Keratinocyte (primary cell): ENCODE measurements around the gene EGFL8. TPM values are rescaled to one million over a fixed set of nuclear protein-coding genes. Genes with fewer than 3 reads are reported as not detected.

Experiments
- DNase-seq: peaks from one replicate; pipeline ENCODE4 v3.0.0-alpha.2; 2011; ENCODE audit warnings: low read depth, missing footprints, low spot score
- FAIRE-seq: peaks from 2 replicates; lab custom pipeline; 2011; peaks lifted over from hg19 to GRCh38; lab: Jason Lieb, UNC
- H2AFZ ChIP-seq: 2 replicates; pipeline ENCODE4 v1.6.0; 2012; ENCODE audit warnings: low read length, control low read depth, inconsistent platforms; ENCODE audit not compliant: control insufficient read depth
- H3K27ac ChIP-seq: 2 replicates; pipeline ENCODE4 v1.5.1; 2011; ENCODE audit warnings: low read length; ENCODE audit not compliant: control insufficient read depth, insufficient read depth
- H3K27me3 ChIP-seq: 3 replicates; pipeline ENCODE4 v1.6.0; 2011; ENCODE audit warnings: low read length; ENCODE audit not compliant: control insufficient read depth, insufficient read depth; ENCODE audit errors: extremely low read depth
- H3K36me3 ChIP-seq, 2 experiments: 2 replicates in 1 of 2; 3 replicates in 1 of 2; pipeline ENCODE4 v1.5.1; 2011; ENCODE audit warnings: low read length in 2 of 2, mild to moderate bottlenecking in 1 of 2; ENCODE audit not compliant: control insufficient read depth in 2 of 2, insufficient read depth in 2 of 2; ENCODE audit errors: extremely low read depth in 1 of 2
- H3K4me1 ChIP-seq: 3 replicates; pipeline ENCODE4 v1.5.1; 2011; ENCODE audit warnings: low read length; ENCODE audit not compliant: control insufficient read depth, insufficient read depth; ENCODE audit errors: extremely low read depth
- H3K4me2 ChIP-seq: 3 replicates; pipeline ENCODE4 v1.6.0; 2011; ENCODE audit warnings: low read depth, low read length; ENCODE audit not compliant: control insufficient read depth, insufficient read depth; ENCODE audit errors: extremely low read depth
- H3K4me3 ChIP-seq, 3 experiments: fragments of 200-600 bp in 1 of 3; sonication (generic) in 1 of 3; 2 replicates in 2 of 3; 3 replicates in 1 of 3; pipeline ENCODE4 v1.5.1; 2011 to 2016; ENCODE audit warnings: low read length in 3 of 3, mild to moderate bottlenecking in 3 of 3, control low read depth in 2 of 3, inconsistent platforms in 1 of 3, low read depth in 1 of 3, mixed read lengths in 1 of 3, mixed run types in 1 of 3, moderate library complexity in 1 of 3; ENCODE audit not compliant: control insufficient read depth in 2 of 3, insufficient read depth in 2 of 3; ENCODE audit errors: extremely low read depth in 1 of 3
- H3K79me2 ChIP-seq: 2 replicates; pipeline ENCODE4 v1.6.0; 2012; ENCODE audit warnings: low read length; ENCODE audit not compliant: control insufficient read depth, insufficient read depth
- H3K9ac ChIP-seq: 3 replicates; pipeline ENCODE4 v1.6.0; 2011; ENCODE audit warnings: low read length; ENCODE audit not compliant: control insufficient read depth, insufficient read depth; ENCODE audit errors: extremely low read depth
- H3K9me1 ChIP-seq: 3 replicates; pipeline ENCODE4 v1.6.0; 2011; ENCODE audit warnings: low read length; ENCODE audit not compliant: control insufficient read depth, insufficient read depth; ENCODE audit errors: extremely low read depth
- H3K9me3 ChIP-seq: 2 replicates; pipeline ENCODE4 v1.5.1; 2012; ENCODE audit warnings: low read depth, low read length; ENCODE audit not compliant: control insufficient read depth
- H4K20me1 ChIP-seq: 3 replicates; pipeline ENCODE4 v1.6.0; 2011; ENCODE audit warnings: low read length; ENCODE audit not compliant: control insufficient read depth, insufficient read depth; ENCODE audit errors: extremely low read depth
- CTCF ChIP-seq, 3 experiments: IDR thresholded peaks in 1 of 3; conservative IDR thresholded peaks in 1 of 3; optimal IDR thresholded peaks in 1 of 3; 2 replicates in 2 of 3; 3 replicates in 1 of 3; pipeline versions ENCODE3 to v1.5.1; 2011; ENCODE audit warnings: low read length in 3 of 3, mild to moderate bottlenecking in 3 of 3, moderate library complexity in 2 of 3, control low read depth in 1 of 3, inconsistent platforms in 1 of 3; ENCODE audit not compliant: insufficient read depth in 2 of 3; ENCODE audit errors: extremely low read depth in 1 of 3
- EZH2 ChIP-seq: IDR thresholded peaks from one replicate; pipeline ENCODE4 v1.6.1; 2012; ENCODE audit warnings: inconsistent platforms, mild to moderate bottlenecking, low read length, moderate library complexity
- dilution Hi-C: fragments of 300-500 bp; cut with MboI; formaldehyde crosslinking; loops from one replicate; pipeline ENCODE4 v1.7.0; 2020; ENCODE audit warnings: low sequenced_read_pairs; ENCODE audit not compliant: extremely low pct_ligation_motif_present
- polyA plus RNA-seq, 5 experiments: library from polyadenylated mRNA; depleted of rRNA in 3 of 5; stranded (reverse) in 3 of 5; stranded (forward) in 1 of 5; unstranded in 1 of 5; fragments of >200 nt; gene quantifications; 1 replicate in 1 of 5; 2 replicates in 3 of 5; 3 replicates in 1 of 5; pipeline versions ENCODE4 v1.2.1 to v1.2.3, GENCODE V29; 2011 to 2012; ENCODE audit warnings: missing spikeins in 2 of 5, low read depth in 1 of 5, low replicate concordance in 1 of 5

Gene EGFL8
- polyA plus RNA-seq, 1 donor (not counting 4 experiments of a cell fraction or from before 2014, with no cell fraction given): 3.7 TPM

GRCh38 chr6:32126880-32127279 is 37.5 kb upstream of the EGFL8 start:
- Histone ChIP-seq H3K4me2 (peak overlapping the region; percentile 81), H3K79me2 (peaks cover 18% of the 10 kb centered on the region), H4K20me1 (no peaks in the 10 kb centered on the region), H3K27ac (peak overlapping the region; percentile 94), H3K4me1 (peaks cover 23% of the 10 kb centered on the region), H3K4me3 (peak overlapping the region; percentile 95 to 100 (median 99)), H3K9ac (peak overlapping the region; percentile 98), H3K27me3 (no peaks in the 10 kb centered on the region), H2AFZ (no peak overlapping the region), H3K36me3 (peaks cover 4 to 8% of the 10 kb centered on the region in 2 experiments), H3K9me3 (no peaks in the 10 kb centered on the region), H3K9me1 (no peaks in the 10 kb centered on the region)
- dilution Hi-C loops: no loop called here
- TF ChIP-seq CTCF (optimal IDR thresholded peaks at IDR 0.05 in 1 of 3, IDR thresholded peaks at IDR 0.05 in 1 of 3, conservative IDR thresholded peaks at IDR 0.05 in 1 of 3; ENCODE audit: extremely low read depth in 1 of 3, insufficient read depth in 2 of 3, low read length in 3 of 3): no peak
- no peak for TF ChIP-seq EZH2
- DNase-seq (no peak), FAIRE-seq (no peak)

GRCh38 chr6:32127409-32127716 is 37.0 kb upstream of the EGFL8 start:
- peaks cover 23% of the 10 kb centered on the region for H3K4me1 ChIP-seq
- H3K27ac ChIP-seq: peak overlapping the region; percentile 94
- no peak for FAIRE-seq
- no peak overlapping the region for H2AFZ ChIP-seq
- H4K20me1 ChIP-seq: no peaks in the 10 kb centered on the region
- peak overlapping the region; percentile 98 for H3K9ac ChIP-seq
- no peak for DNase-seq
- no peaks in the 10 kb centered on the region for H3K9me1 ChIP-seq
- H3K27me3 ChIP-seq: no peaks in the 10 kb centered on the region
- dilution Hi-C loops: no loop called here
- H3K4me3 ChIP-seq: peak overlapping the region; percentile 95 to 100 (median 99)
- TF ChIP-seq EZH2 (no peak), CTCF (optimal IDR thresholded peaks at IDR 0.05 in 1 of 3, IDR thresholded peaks at IDR 0.05 in 1 of 3, conservative IDR thresholded peaks at IDR 0.05 in 1 of 3; ENCODE audit: extremely low read depth in 1 of 3, insufficient read depth in 2 of 3, low read length in 3 of 3) (no peak)
- no peaks in the 10 kb centered on the region for H3K9me3 ChIP-seq
- H3K4me2 ChIP-seq: peak overlapping the region; percentile 81
- peaks cover 18% of the 10 kb centered on the region for H3K79me2 ChIP-seq
- H3K36me3 ChIP-seq: peaks cover 4% of the 10 kb centered on the region in 2 experiments
